HG02973 (cell line): Measurements from ENCODE around the gene NSMCE1.
A peak's percentile ranks its signal among the peaks of the same experiment; 100 is the strongest.

Experiments used
- ATAC-seq: cut with Tn5 transposase; IDR thresholded peaks from one replicate; pipeline ENCODE4 v1.9.1; 2021; ENCODE audit warnings: moderate library complexity; ENCODE audit not compliant: unreplicated experiment

Gene NSMCE1

DNA sequence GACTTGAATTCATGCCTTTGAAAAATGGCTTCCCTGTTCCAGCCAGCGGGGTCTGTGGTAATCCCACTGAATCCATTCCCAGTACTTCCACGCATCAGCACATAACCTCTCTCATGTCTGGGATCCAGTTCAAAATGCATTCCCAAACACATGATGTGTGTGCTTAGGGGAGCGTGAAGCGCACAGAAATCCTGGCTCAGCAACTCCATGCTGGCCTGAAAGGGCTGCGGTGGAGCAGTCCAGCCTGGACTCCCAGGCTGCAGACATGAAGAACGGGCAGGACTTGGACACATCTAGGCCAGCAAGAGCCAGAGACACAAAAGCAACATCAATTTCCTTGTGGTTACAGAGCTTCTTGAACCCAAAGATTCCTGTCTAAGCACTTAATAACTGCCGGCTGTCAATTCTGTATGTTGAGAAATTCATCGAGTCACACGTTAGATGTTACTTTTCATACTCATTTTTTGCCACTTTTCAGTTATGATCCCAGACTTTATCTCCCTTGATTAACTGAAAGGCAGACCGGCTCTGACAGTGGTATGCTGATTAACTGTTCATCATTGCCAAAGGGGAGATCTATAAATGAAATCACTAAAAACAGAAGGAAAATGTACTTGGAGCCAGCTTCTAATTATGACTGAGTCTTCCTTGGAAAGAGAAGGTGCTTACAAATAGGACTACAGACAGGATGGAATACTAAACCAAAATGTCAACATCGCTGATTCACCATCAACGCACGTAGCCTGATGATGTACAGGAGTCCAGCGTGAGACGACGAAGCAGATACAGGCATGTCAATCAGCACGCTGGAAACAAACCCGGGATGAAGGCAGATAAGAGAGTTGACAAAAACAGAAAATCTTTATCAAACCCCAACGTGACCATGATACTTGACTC lies 23.0 kb downstream of the NSMCE1 start:
- no peak for ATAC-seq

DNA sequence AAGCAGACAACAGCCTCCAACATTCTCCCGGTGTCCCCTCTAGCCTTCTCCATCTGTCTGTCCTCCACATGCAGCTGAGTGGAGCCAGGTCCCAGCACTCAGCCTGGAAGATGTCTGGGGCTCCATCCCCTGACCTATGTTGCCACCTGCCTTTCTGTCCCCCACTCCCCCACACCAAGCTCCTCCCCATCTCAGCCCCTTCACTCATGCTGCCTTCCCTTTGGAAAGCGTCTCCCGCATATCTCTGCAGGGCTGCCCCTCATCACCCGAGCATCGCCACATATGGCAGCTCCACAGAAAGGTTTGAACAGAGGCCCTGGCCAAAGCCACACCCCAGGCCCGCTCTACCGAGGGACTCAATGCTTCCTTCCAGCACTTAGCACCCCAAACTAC lies 24.2 kb downstream of the NSMCE1 start:
- ATAC-seq: no peak

DNA sequence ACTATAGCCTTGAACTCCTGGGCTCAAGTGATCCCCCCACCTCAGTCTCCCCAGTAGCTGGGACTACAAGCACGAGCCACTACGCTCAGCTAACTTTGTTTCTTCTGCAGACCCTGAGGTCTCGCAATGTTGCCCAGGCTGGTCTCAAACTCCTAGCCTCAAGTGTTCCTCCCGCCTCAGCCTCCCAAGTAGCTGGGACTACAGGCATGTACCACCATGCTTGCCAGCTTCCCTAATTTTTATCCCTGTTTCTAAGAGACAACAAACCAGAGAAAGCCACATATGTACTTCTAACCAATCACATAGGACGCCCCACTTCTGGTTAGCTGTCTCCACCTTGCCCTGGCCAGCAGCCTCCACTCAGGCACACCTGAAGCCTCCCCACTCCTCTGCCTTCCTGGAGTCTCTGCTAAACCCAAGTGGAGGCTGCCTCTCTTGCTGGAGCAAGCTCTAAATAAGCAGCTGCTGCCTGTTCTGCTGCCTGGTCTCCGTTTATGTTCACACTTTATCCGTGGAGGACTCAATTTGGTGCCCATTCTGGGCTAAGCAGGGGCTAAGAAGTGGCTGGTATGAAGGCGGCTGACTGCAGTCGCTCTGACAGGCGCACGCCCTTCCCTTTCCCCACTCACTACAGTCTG lies 24.7 kb downstream of the NSMCE1 start:
- no peak for ATAC-seq

DNA sequence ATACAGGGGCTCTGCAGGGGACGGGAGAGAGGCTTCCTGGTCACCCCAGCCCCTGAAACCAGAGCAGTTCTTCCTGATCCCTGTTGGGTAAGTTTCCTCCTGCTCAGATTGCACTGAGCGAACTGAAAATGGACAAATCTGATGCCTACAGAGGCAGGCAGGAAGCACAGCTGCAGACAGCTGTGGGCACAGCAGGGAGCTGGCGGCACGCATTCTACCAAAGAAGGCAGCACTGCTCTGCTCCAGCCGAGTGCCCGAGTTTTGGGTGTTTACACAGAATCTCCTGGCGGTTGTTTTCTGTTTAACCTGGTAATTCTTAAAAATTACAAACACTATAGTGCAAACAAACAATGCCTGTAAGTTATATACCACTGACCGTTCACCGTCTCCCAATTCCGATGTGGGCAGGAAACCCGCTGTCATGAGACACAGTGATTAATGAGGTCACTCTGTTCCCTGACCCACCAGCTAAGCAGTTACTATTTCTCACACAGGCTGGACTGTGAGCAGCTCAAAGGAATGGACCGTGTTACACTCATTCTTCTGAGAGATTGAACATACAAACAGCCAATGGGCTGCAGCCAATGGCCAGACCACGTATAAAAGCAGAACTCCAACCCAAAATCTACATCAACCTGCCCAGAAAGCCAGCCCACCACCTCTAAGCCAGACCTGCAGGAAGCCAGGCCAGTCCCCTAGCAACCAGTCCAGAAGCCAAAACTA lies 25.5 kb downstream of the NSMCE1 start:
- no peak for ATAC-seq

DNA sequence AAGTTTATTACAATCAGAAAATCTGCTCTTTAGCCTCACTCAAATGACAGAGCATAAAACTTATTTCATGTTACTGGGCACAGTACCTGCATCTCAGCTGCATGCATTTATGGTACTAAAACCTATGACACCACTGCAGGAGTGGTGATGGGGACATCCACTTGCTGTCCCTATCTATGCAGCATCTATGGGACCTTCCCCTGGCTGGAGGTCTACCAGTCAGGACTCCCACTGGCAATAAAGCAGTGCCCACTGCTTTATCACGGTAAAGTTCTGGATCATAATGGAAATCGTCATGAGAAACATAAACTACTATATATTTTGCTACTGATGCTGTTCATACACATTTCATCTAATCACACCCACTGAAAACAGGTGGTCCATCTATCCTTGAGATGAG lies 26.2 kb downstream of the NSMCE1 start:
- ATAC-seq: no peak

DNA sequence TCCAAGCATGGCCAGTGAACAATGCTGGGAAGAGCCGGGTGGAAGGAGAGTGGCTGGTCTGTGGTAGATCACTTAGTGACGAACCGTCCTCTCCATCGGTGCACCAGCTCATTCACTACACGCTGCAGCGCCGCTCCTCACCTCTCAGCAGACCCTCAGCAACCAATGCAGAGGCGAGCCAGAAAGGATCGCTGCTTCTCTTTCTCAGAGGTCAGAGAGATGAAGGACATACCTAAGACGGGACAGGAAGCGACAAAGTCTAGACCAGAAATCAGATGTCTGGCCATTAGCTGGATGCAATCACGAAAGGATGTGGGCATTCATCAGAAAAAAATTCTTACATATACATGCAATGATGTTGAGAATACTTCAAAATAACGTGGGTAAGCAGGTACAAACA lies 26.9 kb downstream of the NSMCE1 start:
- no peak for ATAC-seq

DNA sequence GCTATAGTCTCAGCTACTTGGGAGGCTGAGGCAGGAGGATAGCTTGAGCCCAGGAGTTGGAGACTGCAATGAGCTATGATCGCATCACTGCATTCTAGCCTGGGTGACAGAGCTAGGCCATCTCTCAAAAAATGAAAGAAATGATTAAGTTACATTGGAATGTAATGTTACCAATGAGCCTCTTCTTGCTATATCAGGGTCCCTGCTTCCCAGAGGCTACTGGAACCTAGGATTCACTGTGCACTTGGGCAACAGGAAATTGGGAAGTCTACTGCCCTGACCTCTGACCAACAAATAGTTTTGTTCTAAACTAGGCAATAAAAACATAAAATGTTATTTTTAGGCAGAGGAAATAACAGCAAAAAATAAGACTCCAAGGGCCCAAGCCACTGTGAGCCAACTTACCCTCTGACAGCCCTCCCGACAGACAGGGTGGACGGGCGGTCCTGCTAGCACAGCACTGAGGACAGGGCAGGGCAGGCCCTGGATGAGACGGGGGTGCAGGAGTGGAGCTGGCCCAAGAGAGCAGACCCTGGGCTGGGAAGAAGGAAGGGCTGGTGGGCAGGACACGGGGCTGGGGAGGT lies 27.5 kb downstream of the NSMCE1 start:
- no peak for ATAC-seq

DNA sequence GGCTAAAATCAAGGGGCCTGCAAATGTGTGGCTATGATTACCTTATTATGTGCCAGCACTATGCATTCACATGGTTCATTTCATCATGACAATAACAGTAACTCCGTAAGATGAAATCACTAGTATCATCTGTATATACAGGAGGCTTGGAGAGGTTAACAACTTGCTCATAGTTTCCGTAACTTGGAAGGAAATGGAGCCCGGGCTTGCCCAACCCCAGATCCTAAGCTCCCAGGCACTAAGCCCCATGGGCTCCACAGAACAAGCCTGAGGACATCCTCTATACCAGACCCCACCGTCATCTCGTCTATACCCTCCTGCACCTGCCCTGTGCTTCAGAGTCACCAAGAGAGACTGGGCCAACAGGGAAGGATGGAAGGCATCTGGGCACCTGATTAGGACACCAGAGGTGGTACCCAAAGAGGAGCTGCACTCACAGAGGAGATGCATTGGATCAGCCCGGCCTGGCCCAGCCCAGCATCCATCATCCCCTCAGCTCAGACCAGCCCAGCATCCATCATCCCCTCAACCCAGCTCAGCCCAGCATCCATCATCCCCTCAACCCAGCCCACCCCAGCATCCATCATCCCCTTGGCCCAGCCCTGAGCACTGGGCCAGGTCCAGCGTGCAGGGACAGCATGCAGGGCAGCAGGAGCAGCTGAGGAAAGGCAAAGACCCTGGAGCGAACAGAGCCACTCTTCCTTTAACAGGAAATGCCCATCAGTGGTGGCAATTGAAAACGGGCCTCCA lies 28.5 kb downstream of the NSMCE1 start:
- ATAC-seq: no peak

DNA sequence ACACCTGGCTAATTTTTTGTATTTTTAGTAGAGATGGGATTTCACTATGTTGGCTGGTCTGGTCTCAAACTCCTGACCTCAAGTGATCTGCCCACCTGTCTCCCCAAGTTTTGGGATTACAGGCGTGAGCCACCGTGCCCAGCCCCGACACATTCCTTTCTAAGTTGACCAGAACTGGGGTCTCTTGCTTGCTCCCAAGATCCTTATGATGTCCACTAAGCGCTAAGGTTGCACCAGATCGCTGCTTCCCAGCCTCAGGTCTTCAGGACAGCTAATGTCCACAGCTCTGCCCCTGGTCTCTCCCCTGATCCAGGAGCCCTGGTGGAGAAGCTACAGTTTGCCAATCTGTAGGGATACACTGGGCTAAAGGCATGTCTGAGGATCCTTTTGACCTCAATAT lies 29.5 kb downstream of the NSMCE1 start:
- no peak for ATAC-seq

DNA sequence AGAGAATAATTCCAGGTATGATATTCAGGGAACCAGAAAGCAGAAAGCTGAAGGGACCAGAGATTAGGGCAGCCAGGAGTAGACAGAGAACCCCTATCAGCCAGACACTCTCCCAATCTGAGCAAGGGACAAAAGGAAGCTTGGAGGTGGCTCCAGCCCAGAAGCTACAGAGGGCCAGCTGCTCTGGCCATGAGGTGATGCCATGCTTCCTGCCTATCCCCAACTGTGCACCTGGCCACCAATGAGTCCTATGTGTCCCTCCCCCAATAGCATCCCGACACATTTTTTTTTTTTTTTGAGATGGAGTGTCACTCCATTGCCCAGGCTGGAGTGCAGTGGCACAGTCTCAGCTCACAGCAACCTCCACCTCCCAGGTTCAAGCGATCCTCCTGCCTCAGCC lies 30.0 kb downstream of the NSMCE1 start:
- ATAC-seq: no peak

DNA sequence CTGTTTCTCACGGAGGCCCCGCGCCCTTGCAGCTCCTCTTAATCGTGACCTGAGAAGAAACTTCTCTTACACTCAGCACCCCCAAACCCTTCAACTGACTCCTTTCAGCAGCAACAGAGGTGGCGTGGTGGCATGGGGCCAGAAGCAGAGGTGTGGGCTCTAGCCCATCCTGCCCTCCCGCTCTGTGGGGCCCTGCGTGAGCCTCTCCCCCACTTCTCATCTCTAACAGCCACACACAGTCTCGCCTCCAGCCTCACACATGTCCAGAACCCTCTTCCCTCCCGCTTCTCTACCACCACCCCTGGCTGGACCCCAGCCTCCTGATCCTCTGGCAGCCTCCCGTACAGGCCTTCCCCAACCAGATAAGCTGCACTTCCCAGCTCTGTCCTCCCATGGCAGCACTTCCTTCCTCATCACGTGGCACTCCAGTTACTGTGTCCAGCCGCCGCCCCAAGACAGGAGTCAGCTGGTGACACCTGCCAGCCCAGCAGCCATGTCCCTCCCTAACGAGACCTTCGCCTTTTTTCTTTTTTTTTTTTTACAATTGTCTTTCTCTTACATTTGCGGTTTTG lies 30.5 kb downstream of the NSMCE1 start:
- no peak for ATAC-seq

DNA sequence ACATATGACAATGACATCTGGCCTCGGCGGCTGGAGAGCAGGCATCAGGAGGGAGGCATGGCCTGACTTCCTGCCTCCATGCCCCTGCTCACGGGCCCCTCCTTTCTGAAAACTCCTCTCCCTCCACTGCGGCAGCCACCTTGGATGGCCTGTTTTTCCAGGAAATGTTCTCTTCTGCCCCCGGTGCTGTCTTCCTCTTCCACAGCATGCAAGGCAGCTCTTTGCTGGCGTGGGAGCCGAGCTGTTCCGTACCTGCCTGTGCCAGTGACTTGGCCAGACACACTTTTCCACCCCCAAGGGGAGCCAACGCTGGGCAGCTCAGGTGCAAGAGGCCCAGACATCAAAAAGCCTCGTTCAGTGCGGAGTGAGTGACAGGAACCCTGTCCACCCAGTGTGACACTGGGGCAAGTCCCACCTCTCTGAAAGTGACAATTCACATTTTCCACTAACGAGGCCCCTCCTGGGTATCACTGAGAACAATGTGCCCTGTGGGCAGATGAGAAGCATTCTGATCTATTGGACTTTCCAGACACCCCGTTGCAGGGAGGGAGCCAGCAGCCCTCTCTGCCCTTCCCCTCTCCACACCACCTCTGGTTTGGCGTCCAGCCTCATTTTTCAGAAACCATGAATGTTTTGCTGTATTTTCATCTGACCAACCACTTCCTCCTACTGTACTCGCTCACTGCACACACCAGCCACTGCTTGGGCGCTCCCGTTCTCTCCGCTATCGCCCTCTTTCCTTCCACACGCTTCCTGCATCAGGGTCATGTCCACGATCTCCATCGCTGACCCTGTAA lies 31.2 kb downstream of the NSMCE1 start:
- peak; percentile 72 for ATAC-seq

DNA sequence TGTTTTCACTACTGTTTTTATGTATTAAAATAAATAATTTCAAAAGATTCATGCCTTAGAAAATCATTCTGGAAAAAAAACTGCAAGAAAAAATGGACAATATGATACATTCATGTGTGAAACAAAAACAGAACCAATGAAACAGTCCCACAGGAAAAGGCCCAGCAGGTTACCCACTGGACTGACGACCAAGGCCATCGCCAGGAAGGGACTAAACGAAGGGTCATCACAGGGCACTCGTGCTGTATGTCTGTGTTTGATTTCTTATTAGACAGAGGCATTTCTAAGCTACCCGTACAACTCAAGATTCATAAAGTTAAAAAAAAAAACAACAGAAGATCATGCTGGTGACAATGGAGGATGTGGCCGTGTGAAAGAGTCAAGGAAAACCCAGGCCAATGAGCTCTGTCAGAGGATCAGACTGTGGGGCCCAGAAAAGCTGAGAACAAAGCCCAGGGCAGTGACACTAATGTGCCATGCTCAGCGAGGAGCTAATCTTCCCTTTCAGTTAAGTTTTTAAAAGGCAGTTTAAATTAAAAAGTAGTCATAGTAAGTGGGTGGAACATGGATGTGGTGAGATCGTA lies 31.8 kb downstream of the NSMCE1 start:
- no peak for ATAC-seq

DNA sequence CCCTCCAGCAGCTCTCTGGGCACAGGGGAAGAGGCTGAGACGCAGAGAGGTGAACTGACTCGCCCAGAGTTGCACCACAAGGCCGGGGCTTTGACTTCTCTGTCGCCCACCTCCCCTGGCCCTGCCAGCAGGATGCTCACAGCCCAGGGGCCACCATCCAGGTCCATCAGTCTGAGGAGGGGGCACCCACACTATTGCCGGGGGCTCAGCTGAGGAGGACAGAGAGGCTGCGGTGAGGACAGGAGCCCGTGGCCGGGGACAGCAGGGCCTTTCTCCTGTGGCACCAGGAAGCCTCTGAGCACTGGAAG lies 32.7 kb downstream of the NSMCE1 start:
- no peak for ATAC-seq

DNA sequence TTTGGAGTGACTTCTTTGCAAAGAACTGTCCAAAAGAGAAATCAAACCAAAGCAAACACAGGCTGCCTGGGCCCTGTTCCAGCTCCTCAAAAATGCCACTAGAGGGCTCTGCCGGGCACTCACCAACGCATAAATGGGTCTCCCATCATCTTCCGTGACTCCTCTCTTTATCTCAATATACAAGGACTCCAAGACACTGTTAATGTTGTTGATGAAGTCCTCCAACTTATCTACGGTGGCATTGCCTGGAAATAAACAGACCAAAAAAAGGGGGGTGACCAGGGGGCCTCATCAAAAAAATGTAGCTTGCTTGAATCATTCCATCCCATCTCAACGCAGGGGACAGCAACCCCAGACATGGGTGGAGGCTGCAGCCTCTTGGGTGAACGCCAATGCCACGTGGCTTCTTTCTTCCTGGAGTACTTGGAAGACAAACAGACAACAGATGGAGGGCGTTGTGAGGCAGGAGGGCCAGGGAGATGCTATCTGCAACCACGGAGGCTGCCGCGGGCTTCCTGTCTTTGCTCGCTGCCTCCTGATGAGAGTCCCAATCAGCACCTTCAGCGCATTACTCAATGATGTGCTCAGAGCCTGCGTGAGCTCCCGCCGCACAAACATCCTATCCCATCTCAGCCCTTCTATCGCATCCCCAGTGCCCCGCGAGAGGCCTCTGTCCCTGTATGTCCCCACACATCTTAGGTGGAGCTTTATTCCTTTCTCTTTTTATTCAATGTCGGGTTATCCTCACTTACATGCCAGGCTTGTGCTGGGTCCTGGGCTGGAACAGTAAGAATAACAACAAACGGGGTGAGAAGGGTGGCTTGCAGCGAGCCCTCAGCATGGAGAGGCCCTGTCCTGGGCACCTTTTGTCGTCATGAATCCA lies 33.3 kb downstream of the NSMCE1 start:
- no peak for ATAC-seq

DNA sequence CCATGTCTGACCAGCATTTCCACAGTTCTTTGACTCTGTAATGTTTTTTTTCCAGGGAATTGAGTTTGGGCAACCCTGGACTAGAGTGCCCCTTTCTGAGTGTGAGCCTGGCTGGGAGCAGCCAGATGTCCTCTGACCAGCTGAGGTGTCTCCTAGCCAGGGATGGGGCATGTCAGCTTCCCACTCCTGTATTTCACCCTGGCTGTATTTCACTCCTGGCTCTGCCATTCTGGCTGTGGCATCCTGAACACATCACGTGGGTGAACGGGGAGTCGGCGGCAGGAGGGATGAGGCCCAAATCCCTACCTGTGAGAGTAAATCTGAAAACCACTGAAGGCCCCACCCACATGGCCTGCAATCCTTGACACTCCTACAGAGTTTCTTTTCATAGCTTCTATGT lies 34.0 kb downstream of the NSMCE1 start:
- ATAC-seq: no peak

DNA sequence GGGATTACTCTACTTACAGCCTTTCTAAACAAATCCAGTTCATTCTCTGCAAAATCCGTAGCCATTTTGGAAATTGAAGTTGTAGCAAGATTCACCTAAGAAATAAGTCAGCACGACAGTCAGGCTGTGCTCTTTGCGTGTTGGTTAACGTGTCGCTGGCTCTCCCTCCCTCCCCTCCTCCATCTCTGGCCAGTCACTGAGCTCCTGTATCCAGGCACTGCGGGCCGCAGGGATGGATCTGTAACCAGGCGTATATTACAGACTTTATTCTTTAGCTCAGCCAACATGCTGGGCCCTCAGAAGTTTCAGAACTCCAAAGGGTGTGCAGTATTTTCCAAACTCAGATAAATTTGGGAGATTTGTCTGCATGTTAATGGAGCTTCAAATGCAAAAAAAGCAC lies 34.4 kb downstream of the NSMCE1 start:
- no peak for ATAC-seq

DNA sequence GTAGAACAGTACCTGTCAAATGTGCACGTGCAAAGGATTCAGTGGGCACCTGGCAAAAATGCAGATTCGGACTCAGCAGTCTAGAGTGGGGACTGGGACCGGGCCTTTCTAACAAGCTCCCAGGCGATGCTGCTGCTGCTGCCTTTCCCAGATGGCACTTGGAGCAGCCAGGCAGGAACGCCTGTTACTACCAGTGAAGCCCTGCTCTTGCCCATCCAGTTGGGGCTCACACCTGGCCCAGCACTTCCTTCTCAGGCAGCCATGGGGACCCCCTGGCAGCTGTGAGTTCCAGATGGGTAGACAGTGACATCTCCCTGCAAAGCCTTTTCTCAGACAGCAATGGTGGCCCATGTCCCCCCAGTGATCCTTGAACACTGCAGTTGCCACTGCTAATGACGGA lies 34.8 kb downstream of the NSMCE1 start:
- no peak for ATAC-seq
